Measurements from ENCODE around the gene DGKG. TPM values are rescaled to one million over a fixed set of nuclear protein-coding genes. Genes with fewer than 3 reads are reported as not detected.

Gene DGKG
- total RNA-seq, 4 donors from 2014 or later, result 1.2 to 13.7 (median 2.1) TPM

GRCh38 chr3:186400662-186401061 is 38.6 kb upstream of the DGKG start:
- no peak overlapping the region for H3K27ac ChIP-seq
- H3K36me3 ChIP-seq, result no peaks in the 10 kb centered on the region
- intact Hi-C loops (cut with DNase I), result no loop called here
- H3K9me3 ChIP-seq, result no peaks in the 10 kb centered on the region
- TF ChIP-seq POLR2A (IDR thresholded peaks at IDR 0.05), result no peak
- TF ChIP-seq CTCF (IDR thresholded peaks at IDR 0.05), result no peak
- no peak for DNase-seq
- no peak overlapping the region for H3K4me3 ChIP-seq
- H3K4me1 ChIP-seq, result no peaks in the 10 kb centered on the region
- peaks cover 0 to 28% (median 0%) of the 10 kb centered on the region in 4 donors for H3K27me3 ChIP-seq

- WGBS, 2 donors, result 57 to 83% methylated on average over 1 of the region's 1 CpG
- TF ChIP-seq CTCF (IDR thresholded peaks at IDR 0.05) (no peak), POLR2A (IDR thresholded peaks at IDR 0.05) (no peak)
- Histone ChIP-seq H3K9me3 (no peaks in the 10 kb centered on the region), H3K27me3 (peaks cover 0 to 28% (median 0%) of the 10 kb centered on the region in 4 donors), H3K36me3 (no peaks in the 10 kb centered on the region), H3K4me1 (no peaks in the 10 kb centered on the region), H3K27ac (no peak overlapping the region), H3K4me3 (no peak overlapping the region)
- DNase-seq, result no peak
- intact Hi-C loops (cut with DNase I), result no loop called here
These were observed 38.0 kb upstream of the DGKG start for GRCh38 chr3:186400026-186400425.

GRCh38 chr3:186394566-186395217 is 32.7 kb upstream of the DGKG start:
- Histone ChIP-seq H3K4me1 (no peaks in the 10 kb centered on the region), H3K27me3 (peaks cover 0 to 10% (median 0%) of the 10 kb centered on the region in 4 donors), H3K9me3 (peaks cover 0 to 3% (median 0%) of the 10 kb centered on the region in 3 donors), H3K27ac (no peak overlapping the region), H3K4me3 (no peak overlapping the region), H3K36me3 (no peaks in the 10 kb centered on the region)
- no peak for DNase-seq
- 78 to 83% methylated on average over 4 of the region's 4 CpGs for WGBS, 2 donors
- intact Hi-C loops (cut with DNase I), result no loop called here
- TF ChIP-seq CTCF (IDR thresholded peaks at IDR 0.05) (no peak), POLR2A (IDR thresholded peaks at IDR 0.05) (no peak)

- TF ChIP-seq POLR2A (IDR thresholded peaks at IDR 0.05) (no peak), CTCF (IDR thresholded peaks at IDR 0.05) (no peak)
- H3K4me3 ChIP-seq, result no peak overlapping the region
- no peaks in the 10 kb centered on the region for H3K9me3 ChIP-seq
- no peaks in the 10 kb centered on the region for H3K36me3 ChIP-seq
- DNase-seq, result no peak
- intact Hi-C loops (cut with DNase I), result no loop called here
- peaks cover 0 to 7% (median 0%) of the 10 kb centered on the region in 3 donors for H3K4me1 ChIP-seq
- WGBS, 2 donors, result 64 to 79% methylated on average over 3 to 4 of the region's 4 CpGs
- H3K27ac ChIP-seq, result no peak overlapping the region
- H3K27me3 ChIP-seq, result peaks cover 0 to 12% (median 0%) of the 10 kb centered on the region in 4 donors
These were observed 25.0 kb upstream of the DGKG start for GRCh38 chr3:186386883-186387560.

- Histone ChIP-seq H3K9me3 (no peaks in the 10 kb centered on the region), H3K4me3 (no peak overlapping the region), H3K27ac (no peak overlapping the region), H3K4me1 (peaks cover 0 to 17% (median 0%) of the 10 kb centered on the region in 3 donors), H3K27me3 (peaks cover 0 to 12% (median 0%) of the 10 kb centered on the region in 4 donors), H3K36me3 (no peaks in the 10 kb centered on the region)
- intact Hi-C loops (cut with DNase I), result no loop called here
- no peak for DNase-seq
- 90 to 94% methylated on average over 5 of the region's 5 CpGs for WGBS, 2 donors
- TF ChIP-seq CTCF (IDR thresholded peaks at IDR 0.05), result no peak
- TF ChIP-seq POLR2A (IDR thresholded peaks at IDR 0.05), result no peak
These were observed 24.0 kb upstream of the DGKG start for GRCh38 chr3:186385856-186386602.
